ENCODE measurements around the gene CPA5. TPM values are rescaled to one million over a fixed set of nuclear protein-coding genes. Genes with fewer than 3 reads are reported as not detected.
A peak's percentile ranks its signal among the peaks of the same experiment; 100 is the strongest.

The CPA5 gene
- total RNA-seq, 1 experiment from 2014 or later, result 0.06 TPM

GRCh38 chr7:130377178-130377577 lies 32.6 kb downstream of the CPA5 start:
- no peak for DNase-seq (ENCODE audit: low read depth)

GRCh38 chr7:130379019-130379418 lies 34.4 kb downstream of the CPA5 start:
- DNase-seq (ENCODE audit: low read depth), result no peak

GRCh38 chr7:130379532-130379920 lies 34.9 kb downstream of the CPA5 start:
- DNase-seq (ENCODE audit: low read depth), result no peak

- peak; percentile 36 for DNase-seq (ENCODE audit: low read depth)
These were observed 35.6 kb downstream of the CPA5 start, which contains the start of gene CPA1 for GRCh38 chr7:130379921-130380860. Gene CPA1 (plus strand): TSS chr7:130380494. CDS start chr7:130380521, 27 bp downstream.

GRCh38 chr7:130380861-130381455 lies 36.3 kb downstream of the CPA5 start:
- DNase-seq (ENCODE audit: low read depth), result no peak

GRCh38 chr7:130381468-130382312 lies 37.1 kb downstream of the CPA5 start:
- no peak for DNase-seq (ENCODE audit: low read depth)

GRCh38 chr7:130383187-130383980 lies 38.8 kb downstream of the CPA5 start:
- no peak for DNase-seq (ENCODE audit: low read depth)

- no peak for DNase-seq (ENCODE audit: low read depth)
These were observed 39.8 kb downstream of the CPA5 start for GRCh38 chr7:130384371-130384801.

GRCh38 chr7:130384841-130385599 lies 40.4 kb downstream of the CPA5 start:
- no peak for DNase-seq (ENCODE audit: low read depth)

GRCh38 chr7:130385600-130386066 lies 41.0 kb downstream of the CPA5 start:
- no peak for DNase-seq (ENCODE audit: low read depth)

GRCh38 chr7:130386876-130387275 lies 42.3 kb downstream of the CPA5 start:
- DNase-seq (ENCODE audit: low read depth), result no peak

GRCh38 chr7:130387306-130387627 lies 42.7 kb downstream of the CPA5 start:
- no peak for DNase-seq (ENCODE audit: low read depth)

- peak; percentile 88 for DNase-seq (ENCODE audit: low read depth)
These were observed 43.2 kb downstream of the CPA5 start for GRCh38 chr7:130387628-130388403.

GRCh38 chr7:130388671-130389070 lies 44.1 kb downstream of the CPA5 start:
- no peak for DNase-seq (ENCODE audit: low read depth)

GRCh38 chr7:130390486-130390885 lies 45.9 kb downstream of the CPA5 start:
- no peak for DNase-seq (ENCODE audit: low read depth)

GRCh38 chr7:130393101-130393561 lies 48.5 kb downstream of the CPA5 start:
- DNase-seq (ENCODE audit: low read depth), result peak; percentile 57

- DNase-seq (ENCODE audit: low read depth), result no peak
These were observed 49.3 kb downstream of the CPA5 start for GRCh38 chr7:130393841-130394411.

GRCh38 chr7:130394421-130395195 lies 50.0 kb downstream of the CPA5 start:
- DNase-seq (ENCODE audit: low read depth), result no peak
